ENCODE results near the gene SLC12A7. TPM values are rescaled to one million over a fixed set of nuclear protein-coding genes. Genes with fewer than 3 reads are reported as not detected.

The SLC12A7 gene
- total RNA-seq, 1 donor = 3.4 TPM

- TF ChIP-seq CTCF (IDR thresholded peaks at IDR 0.05; ENCODE audit: insufficient read depth, low read length) = no peak
- DNase-seq (ENCODE audit: low read depth) = no peak
- H3K4me3 ChIP-seq (ENCODE audit: low read depth, low read length) = no peak overlapping the region
These were observed 25.0 kb upstream of the SLC12A7 start for GRCh38 chr5:1136814-1137213.

- DNase-seq (ENCODE audit: low read depth) = no peak
- no peak overlapping the region for H3K4me3 ChIP-seq (ENCODE audit: low read depth, low read length)
- no peak for TF ChIP-seq CTCF (IDR thresholded peaks at IDR 0.05; ENCODE audit: insufficient read depth, low read length)
These were observed 24.0 kb upstream of the SLC12A7 start for GRCh38 chr5:1135696-1136525.

- no peak for DNase-seq (ENCODE audit: low read depth)
- H3K4me3 ChIP-seq (ENCODE audit: low read depth, low read length) = no peak overlapping the region
- no peak for TF ChIP-seq CTCF (IDR thresholded peaks at IDR 0.05; ENCODE audit: insufficient read depth, low read length)
These were observed 22.6 kb upstream of the SLC12A7 start for GRCh38 chr5:1134478-1134877.

- H3K4me3 ChIP-seq (ENCODE audit: low read depth, low read length) = no peak overlapping the region
- no peak for DNase-seq (ENCODE audit: low read depth)
- TF ChIP-seq CTCF (IDR thresholded peaks at IDR 0.05; ENCODE audit: insufficient read depth, low read length) = no peak
These were observed 21.8 kb upstream of the SLC12A7 start for GRCh38 chr5:1133510-1134201.

GRCh38 chr5:1133108-1133507, 21.2 kb upstream of the SLC12A7 start:
- no peak overlapping the region for H3K4me3 ChIP-seq (ENCODE audit: low read depth, low read length)
- TF ChIP-seq CTCF (IDR thresholded peaks at IDR 0.05; ENCODE audit: insufficient read depth, low read length) = no peak

GRCh38 chr5:1132570-1132969, 20.7 kb upstream of the SLC12A7 start:
- no peak for DNase-seq (ENCODE audit: low read depth)
- H3K4me3 ChIP-seq (ENCODE audit: low read depth, low read length) = no peak overlapping the region
- TF ChIP-seq CTCF (IDR thresholded peaks at IDR 0.05; ENCODE audit: insufficient read depth, low read length) = no peak

More at GRCh38 chr5:1133108-1133507, 21.2 kb upstream of the SLC12A7 start:
- DNase-seq (ENCODE audit: low read depth) = no peak

All from fibroblast of the aortic adventitia (primary cell).